Stimulated activated CD4-positive, alpha-beta T cell treated with anti-CD3 and anti-CD28 coated beads, Interleukin-2, amount 100 ng/mL, for 24 hours (primary cell): ENCODE measurements around the gene C10orf120.
A peak's percentile ranks its signal among the peaks of the same experiment; 100 is the strongest.

Experiments
- DNase-seq, 2 donors: peaks; one replicate each; pipeline ENCODE4 v3.0.0-alpha.2; 2020

The C10orf120 gene

GRCh38 chr10:122659651-122660050 is 40.0 kb downstream of the C10orf120 start:
- no peak for DNase-seq

- DNase-seq = no peak
These were observed 40.5 kb downstream of the C10orf120 start for GRCh38 chr10:122659126-122659525.

DNA sequence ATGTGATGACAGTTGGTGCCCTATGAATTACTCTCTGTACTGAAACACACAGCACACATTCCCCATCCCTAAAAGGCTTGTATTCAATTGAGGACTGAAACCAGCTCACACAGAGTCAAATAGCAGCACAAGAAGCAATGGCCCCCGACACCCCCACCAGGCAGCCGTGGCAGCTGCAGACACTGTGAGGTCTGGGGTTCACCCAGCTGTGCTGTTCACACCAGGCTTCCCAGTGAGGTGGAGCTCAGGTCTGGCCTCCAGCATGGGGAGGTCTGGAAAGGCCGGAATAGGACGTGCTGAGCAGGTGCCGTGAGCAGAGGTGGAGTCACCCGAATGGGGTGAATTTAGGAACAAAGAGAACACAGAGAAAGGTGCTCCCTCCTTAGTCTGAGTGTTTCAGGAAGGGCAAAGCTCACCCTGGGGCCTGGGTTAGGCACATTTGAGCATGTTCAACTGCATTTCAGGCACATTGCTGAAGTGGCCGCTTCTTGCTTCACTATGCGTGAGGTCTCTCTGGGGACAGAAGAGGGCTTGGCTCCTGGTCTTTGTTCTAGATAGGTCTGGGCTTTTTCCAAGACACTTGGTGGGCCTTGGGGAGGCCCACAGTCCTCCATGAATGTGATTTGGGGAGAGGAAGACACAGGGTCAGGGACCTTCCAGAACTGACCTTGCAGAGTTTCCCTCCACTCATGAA is 41.1 kb downstream of the C10orf120 start:
- DNase-seq = no peak

DNA sequence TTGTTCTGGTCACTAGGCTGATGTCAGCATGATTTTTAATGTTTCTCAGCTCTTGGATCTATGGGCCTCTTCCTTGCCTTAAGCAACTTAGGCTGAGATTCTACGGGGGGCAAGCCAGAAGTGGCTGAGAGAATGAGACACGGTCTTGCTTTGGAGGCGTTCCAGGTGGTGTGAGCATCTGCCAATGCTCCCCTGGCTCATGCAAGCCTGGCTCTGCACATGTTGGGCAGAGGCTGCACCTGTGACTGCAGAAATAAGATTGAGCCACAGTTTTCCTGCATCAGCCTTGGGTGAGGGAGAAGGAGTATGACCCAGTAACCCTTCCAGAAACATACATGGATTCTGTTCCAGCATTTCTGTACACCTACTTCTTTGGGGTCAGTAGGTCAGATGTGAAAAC is 41.9 kb downstream of the C10orf120 start:
- DNase-seq = no peak

GRCh38 chr10:122657255-122657654 is 42.4 kb downstream of the C10orf120 start:
- no peak for DNase-seq

- DNase-seq = no peak
These were observed 42.9 kb downstream of the C10orf120 start for GRCh38 chr10:122656741-122657140.

- DNase-seq = no peak
These were observed 43.3 kb downstream of the C10orf120 start for GRCh38 chr10:122656308-122656705.

DNA sequence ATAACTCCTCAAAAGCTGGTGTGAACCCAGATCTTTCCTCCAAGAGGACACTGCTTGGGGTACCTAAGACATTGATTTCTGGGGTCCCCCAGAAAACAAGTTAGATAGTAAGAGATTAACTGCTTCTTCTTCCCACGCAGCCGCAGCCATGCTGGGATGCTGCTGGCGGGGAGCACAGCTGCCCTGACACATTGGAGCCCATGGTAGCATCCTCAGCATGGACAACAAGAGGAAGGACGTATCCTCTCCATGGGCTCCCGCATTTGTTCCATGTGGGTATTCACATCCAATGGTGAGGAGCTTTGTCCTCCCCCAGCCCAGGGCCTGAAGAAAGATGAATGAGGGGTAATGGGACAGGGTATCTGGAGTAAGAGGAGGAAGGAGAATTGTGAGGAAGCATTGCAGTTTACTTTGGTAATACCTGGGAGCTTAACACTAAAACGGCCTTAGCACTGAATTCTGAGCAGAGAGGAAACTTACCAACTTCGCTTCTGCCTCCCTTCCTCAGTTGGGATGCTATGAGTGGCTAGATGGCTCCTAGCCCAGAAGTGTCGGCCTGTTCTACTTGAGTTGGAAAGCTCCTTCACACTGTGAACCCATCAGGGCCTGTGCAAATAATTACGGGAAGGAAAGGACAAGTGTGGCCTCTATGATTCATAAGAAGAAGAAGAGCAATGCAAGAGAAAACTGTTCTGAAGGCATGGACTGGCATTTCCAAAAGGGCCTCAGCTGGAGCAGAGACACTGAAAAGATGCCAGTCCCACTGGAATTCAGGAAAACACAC is 43.9 kb downstream of the C10orf120 start:
- DNase-seq = no peak

GRCh38 chr10:122650331-122650730 is 49.3 kb downstream of the C10orf120 start:
- no peak for DNase-seq

DNA sequence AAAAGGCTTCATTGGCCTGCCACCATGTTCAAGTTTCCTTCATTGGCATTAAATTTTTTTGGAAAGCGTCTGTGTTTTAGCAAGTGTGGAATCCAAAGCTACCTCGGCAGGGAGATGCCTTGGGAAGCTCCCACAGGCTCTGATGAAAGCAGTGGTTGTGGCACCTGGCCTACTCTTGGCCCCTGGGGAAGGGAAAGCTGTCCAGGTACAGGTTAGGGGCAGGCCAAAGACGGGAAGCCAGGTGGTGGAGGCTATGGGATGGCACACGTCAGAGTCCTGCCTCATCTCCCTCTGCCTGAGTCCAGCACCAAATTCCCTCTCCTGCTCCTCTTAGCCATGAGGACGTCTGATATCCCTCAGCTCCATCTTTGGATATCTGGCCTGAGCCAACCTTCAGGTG is 49.7 kb downstream of the C10orf120 start:
- DNase-seq = no peak

DNA sequence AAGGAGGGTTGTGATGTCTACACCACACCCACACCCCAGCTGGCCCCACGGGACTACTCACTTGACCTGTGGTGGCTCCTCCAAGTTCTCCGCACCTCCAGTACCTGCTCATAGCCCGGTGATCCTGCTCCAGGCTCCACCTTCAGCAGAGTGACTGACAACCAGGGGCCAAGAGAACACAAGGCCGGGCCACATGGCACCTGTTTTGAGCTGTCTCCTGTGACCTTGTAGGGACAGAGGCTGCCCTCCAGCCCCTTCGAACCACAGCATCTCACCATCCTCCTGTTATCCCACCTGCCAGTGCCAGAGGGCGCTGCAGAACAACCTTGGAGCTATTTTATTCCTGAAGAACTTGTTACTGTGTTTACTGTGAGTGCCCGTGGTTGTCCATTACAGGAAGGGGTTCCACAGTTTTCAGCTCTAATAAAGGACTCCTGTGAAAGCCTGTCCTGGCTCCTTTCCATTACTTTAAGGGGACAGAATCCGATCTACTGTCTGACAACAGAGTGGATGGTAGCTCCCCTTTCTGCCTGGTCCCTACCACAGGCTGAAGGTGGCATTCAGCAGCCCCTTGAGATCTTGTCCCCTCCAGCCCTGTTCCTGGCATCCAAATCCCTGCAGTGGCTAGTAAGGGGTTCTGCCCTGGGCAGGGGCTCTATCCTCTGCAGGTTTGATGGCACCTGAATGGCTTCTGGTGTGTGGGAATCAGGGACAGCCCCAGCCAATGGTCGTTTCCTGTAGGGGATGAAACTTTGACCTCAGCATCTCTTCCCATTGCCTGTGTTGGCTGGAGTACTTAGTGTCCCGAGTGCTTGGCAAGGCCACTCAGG is 50.8 kb downstream of the C10orf120 start:
- peak; percentile 20 to 46 for DNase-seq
